Stimulated activated CD4-positive, alpha-beta T cell treated with anti-CD3 and anti-CD28 coated beads, TNF-alpha, amount 100 ng/mL, for 4 hours (primary cell): ENCODE data around the gene ARL15.

Source experiments
- DNase-seq, 3 experiments: peaks; one replicate each; pipeline ENCODE4 v3.0.0-alpha.2; 2020; ENCODE audit warnings: low read depth in 3 of 3

ARL15 gene

GRCh38 chr5:54315736-54316528 lies 5.6 kb upstream of the ARL15 start:
- DNase-seq, result no peak

- DNase-seq, result no peak
Measured at GRCh38 chr5:54313311-54314270, 3.2 kb upstream of the ARL15 start.

- no peak for DNase-seq
Measured at GRCh38 chr5:54312499-54312898, 2.1 kb upstream of the ARL15 start.

- no peak for DNase-seq
Measured at GRCh38 chr5:54311176-54311677, 854 bp upstream of the ARL15 start.

GRCh38 chr5:54309691-54310432 lies 511 bp downstream of the ARL15 start:
- peak in 1 of 3 experiments; percentile 10 for DNase-seq

- DNase-seq, result no peak
Measured at GRCh38 chr5:54309276-54309675, 1.1 kb downstream of the ARL15 start.

- DNase-seq, result no peak
Measured at GRCh38 chr5:54307583-54307982, 2.8 kb downstream of the ARL15 start.

- no peak for DNase-seq
Measured at GRCh38 chr5:54306893-54307292, 3.5 kb downstream of the ARL15 start.

- no peak for DNase-seq
Measured at GRCh38 chr5:54305737-54306136, 4.6 kb downstream of the ARL15 start.

- no peak for DNase-seq
Measured at GRCh38 chr5:54304040-54304439, 6.3 kb downstream of the ARL15 start.

GRCh38 chr5:54302267-54302687 lies 8.1 kb downstream of the ARL15 start:
- no peak for DNase-seq

GRCh38 chr5:54301849-54302248 lies 8.5 kb downstream of the ARL15 start:
- DNase-seq, result no peak

- DNase-seq, result no peak
Measured at GRCh38 chr5:54301220-54301619, 9.2 kb downstream of the ARL15 start.

- DNase-seq, result no peak
Measured at GRCh38 chr5:54298947-54299346, 11.4 kb downstream of the ARL15 start.

- DNase-seq, result no peak
Measured at GRCh38 chr5:54296386-54296785, 14.0 kb downstream of the ARL15 start.

- no peak for DNase-seq
Measured at GRCh38 chr5:54295651-54296276, 14.6 kb downstream of the ARL15 start.

GRCh38 chr5:54294097-54294667 lies 16.2 kb downstream of the ARL15 start:
- DNase-seq, result no peak

- DNase-seq, result no peak
Measured at GRCh38 chr5:54292866-54293265, 17.5 kb downstream of the ARL15 start.

- no peak for DNase-seq
Measured at GRCh38 chr5:54291498-54291897, 18.9 kb downstream of the ARL15 start.

- no peak for DNase-seq
Measured at GRCh38 chr5:54289769-54290168, 20.6 kb downstream of the ARL15 start.
